ENCODE measurements around the gene ZNF883.
A peak's percentile ranks its signal among the peaks of the same experiment; 100 is the strongest.

GRCh38 chr9:113057193-113057592, 45.2 kb upstream of the ZNF883 start:
- TF ChIP-seq POLR2AphosphoS5 (IDR thresholded peaks at IDR 0.05; ENCODE audit: low read depth) (no peak), CTCF (conservative IDR thresholded peaks at IDR 0.05; ENCODE audit: low read depth in 2 of 2) (no peak), JUNB (IDR thresholded peaks at IDR 0.05; ENCODE audit: unreplicated experiment) (no peak), EZH2 (IDR thresholded peaks at IDR 0.05; ENCODE audit: low read depth, unreplicated experiment) (peak; percentile 0), REST (IDR thresholded peaks at IDR 0.05; ENCODE audit: unreplicated experiment) (no peak), CREB1 (CRISPR knock-in tag; IDR thresholded peaks at IDR 0.05; ENCODE audit: low read depth) (no peak), ZNF331 (CRISPR knock-in tag; IDR thresholded peaks at IDR 0.05; ENCODE audit: low read depth) (no peak), ETS1 (IDR thresholded peaks at IDR 0.05) (no peak), EZH2phosphoT487 (IDR thresholded peaks at IDR 0.05; ENCODE audit: unreplicated experiment) (no peak), ZNF114 (CRISPR knock-in tag; IDR thresholded peaks at IDR 0.05) (no peak), NANOG (IDR thresholded peaks at IDR 0.05; ENCODE audit: borderline replicate concordance) (no peak)

All from GM23338 (cell line).